Uterus (tissue), 4 donors: ENCODE data around the gene KCNIP2. TPM values are rescaled to one million over a fixed set of nuclear protein-coding genes. Genes with fewer than 3 reads are reported as not detected.

Experiments used
- DNase-seq, 2 donors: peaks; one replicate each; pipeline ENCODE4 v3.0.0-alpha.2; 2019 to 2020
- H3K27ac ChIP-seq, 2 donors: fragments of 200-600 bp; sonication (generic); 1 replicate in 1 of 2; 2 replicates in 1 of 2; pipeline ENCODE4 v1.5.1; 2016 to 2018
- H3K27me3 ChIP-seq, 2 donors: fragments of 200-600 bp; sonication (generic); one replicate each; pipeline ENCODE4 v1.5.1; 2018 to 2019; ENCODE audit warnings: control low read depth in 1 of 2
- H3K36me3 ChIP-seq, 2 donors: fragments of 200-600 bp; sonication (generic); one replicate each; pipeline ENCODE4 v1.5.1; 2019; ENCODE audit warnings: control low read depth in 1 of 2
- H3K4me1 ChIP-seq, 2 donors: fragments of 200-600 bp; sonication (generic); one replicate each; pipeline ENCODE4 v1.5.1; 2018 to 2019; ENCODE audit warnings: control low read depth in 1 of 2
- H3K4me3 ChIP-seq, 2 donors: fragments of 200-600 bp; sonication (generic); 1 replicate in 1 of 2; 2 replicates in 1 of 2; pipeline ENCODE4 v1.5.1; 2018 to 2019; ENCODE audit warnings: mild to moderate bottlenecking in 1 of 2
- H3K9me3 ChIP-seq, 2 donors: fragments of 200-600 bp; sonication (generic); one replicate each; pipeline ENCODE4 v1.5.1; 2019; ENCODE audit warnings: control low read depth in 1 of 2
- POLR2A ChIP-seq, 2 donors: fragments of 450-650 bp; IDR thresholded peaks; one replicate each; pipeline ENCODE4 v1.6.1; 2016; ENCODE audit warnings: antibody characterized with exemption in 2 of 2, mild to moderate bottlenecking in 1 of 2, moderate library complexity in 1 of 2
- intact Hi-C: fragments of 100-400 bp; cut with DNase I; formaldehyde crosslinking; loops from one replicate; pipeline ENCODE4 v1.15.1; 2023; ENCODE audit warnings: low total_unique reads
- total RNA-seq, 4 donors: library from RNA; depleted of rRNA in 3 of 4; stranded (reverse); fragments of >200 nt in 3 of 4; gene quantifications; one replicate each; pipeline versions ENCODE4 v1.1.0 to v1.2.4, GENCODE V29; 2014 to 2023
- TF ChIP-seq, protein P1 (sequence below), 4 experiments: fragments of 200-600 bp in 2 of 4; fragments of 450-650 bp in 2 of 4; sonication (generic) in 2 of 4; IDR thresholded peaks; one replicate each; pipeline ENCODE4 v1.5.1; 2016 to 2019; ENCODE audit warnings: antibody characterized with exemption in 4 of 4, mild to moderate bottlenecking in 2 of 4, moderate library complexity in 1 of 4
- donor health status: DM: yes; HTN: yes; CAD: no.

The KCNIP2 gene
- total RNA-seq, 4 donors from 2014 or later: 0.29 to 8.6 (median 4.1) TPM; not detected in 1

DNA sequence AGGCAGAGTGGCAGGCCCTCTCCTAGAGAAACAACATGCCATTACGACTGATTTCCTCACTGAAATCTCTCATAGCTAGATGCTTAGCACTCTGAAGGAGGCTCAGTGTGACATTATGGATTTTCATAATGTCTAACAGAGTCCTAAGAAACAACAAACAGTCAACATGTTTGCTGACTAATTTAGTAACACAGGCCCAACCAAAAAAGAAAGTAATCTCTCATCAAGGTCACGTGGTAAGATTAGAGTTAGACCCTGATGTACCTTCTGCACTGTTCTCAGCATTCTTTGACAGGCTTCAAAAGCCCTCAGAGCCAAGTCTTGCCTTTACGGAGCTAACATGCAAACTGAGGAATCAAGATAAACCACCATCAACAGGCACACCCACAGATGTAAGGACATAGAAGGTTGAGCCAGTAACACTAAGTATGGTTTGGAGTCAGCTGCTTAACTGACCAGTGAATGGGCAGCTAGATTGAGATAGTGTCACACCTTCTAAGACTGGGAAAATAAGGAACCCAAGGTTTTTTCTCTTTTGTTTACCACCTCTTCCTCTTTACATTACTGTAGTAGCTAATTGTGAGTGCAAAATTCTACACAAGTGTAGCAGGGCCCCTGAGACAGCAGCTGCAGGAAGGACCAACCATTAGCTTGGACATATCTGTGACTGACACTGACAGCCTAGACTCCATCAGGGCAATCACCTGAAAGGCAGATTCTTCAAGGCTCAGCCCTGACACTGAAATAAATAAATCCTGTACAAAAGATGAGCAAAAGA, 15.3 kb upstream of the KCNIP2 start:
- Histone ChIP-seq H3K9me3 (peaks cover 0 to 3% of the 10 kb centered on the region in 2 donors), H3K27ac (no peak overlapping the region), H3K4me3 (no peak overlapping the region), H3K36me3 (no peaks in the 10 kb centered on the region), H3K4me1 (no peaks in the 10 kb centered on the region), H3K27me3 (no peaks in the 10 kb centered on the region)
- intact Hi-C loops: no loop called here
- TF ChIP-seq, protein P1, sequence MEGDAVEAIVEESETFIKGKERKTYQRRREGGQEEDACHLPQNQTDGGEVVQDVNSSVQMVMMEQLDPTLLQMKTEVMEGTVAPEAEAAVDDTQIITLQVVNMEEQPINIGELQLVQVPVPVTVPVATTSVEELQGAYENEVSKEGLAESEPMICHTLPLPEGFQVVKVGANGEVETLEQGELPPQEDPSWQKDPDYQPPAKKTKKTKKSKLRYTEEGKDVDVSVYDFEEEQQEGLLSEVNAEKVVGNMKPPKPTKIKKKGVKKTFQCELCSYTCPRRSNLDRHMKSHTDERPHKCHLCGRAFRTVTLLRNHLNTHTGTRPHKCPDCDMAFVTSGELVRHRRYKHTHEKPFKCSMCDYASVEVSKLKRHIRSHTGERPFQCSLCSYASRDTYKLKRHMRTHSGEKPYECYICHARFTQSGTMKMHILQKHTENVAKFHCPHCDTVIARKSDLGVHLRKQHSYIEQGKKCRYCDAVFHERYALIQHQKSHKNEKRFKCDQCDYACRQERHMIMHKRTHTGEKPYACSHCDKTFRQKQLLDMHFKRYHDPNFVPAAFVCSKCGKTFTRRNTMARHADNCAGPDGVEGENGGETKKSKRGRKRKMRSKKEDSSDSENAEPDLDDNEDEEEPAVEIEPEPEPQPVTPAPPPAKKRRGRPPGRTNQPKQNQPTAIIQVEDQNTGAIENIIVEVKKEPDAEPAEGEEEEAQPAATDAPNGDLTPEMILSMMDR (IDR thresholded peaks at IDR 0.05): no peak
- no peak for TF ChIP-seq POLR2A (IDR thresholded peaks at IDR 0.05)
- DNase-seq: no peak

DNA sequence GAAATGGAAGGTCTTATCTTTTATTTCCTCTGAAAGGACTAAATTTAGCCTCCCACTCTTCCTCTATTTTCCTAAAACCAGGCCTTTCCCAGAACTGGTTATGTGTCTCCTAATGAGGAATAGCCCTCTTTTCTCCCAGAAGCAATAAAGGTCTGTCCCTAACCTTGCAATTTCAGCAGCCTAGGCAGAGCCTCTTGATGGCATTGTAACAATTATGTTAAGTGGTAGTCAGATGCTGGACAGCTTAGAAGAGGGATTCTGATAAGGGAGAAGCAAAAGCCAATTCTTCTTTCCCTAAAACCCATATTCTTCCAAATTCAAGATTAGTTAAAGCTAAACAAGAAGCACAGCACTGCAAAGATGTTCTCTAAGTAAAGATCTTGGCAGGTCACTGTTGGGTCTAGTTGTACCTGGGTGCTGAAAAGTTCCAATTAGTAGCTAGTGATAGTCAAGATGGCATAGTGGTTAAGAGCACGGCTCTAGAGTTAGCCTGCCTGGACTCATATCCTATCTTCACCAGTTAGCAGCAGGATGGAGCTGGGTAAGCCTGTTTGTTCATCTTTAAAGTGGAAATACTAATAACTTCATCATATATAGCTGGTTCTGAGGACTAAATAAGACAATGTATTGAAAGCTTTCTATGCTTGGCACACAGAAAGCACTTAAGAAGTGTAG, 14.3 kb upstream of the KCNIP2 start:
- H3K36me3 ChIP-seq: no peaks in the 10 kb centered on the region
- peaks cover 0 to 3% of the 10 kb centered on the region in 2 donors for H3K9me3 ChIP-seq
- H3K4me1 ChIP-seq: no peaks in the 10 kb centered on the region
- DNase-seq: no peak
- no peak overlapping the region for H3K4me3 ChIP-seq
- TF ChIP-seq, protein P1 (IDR thresholded peaks at IDR 0.05): no peak
- no peak for TF ChIP-seq POLR2A (IDR thresholded peaks at IDR 0.05)
- no peak overlapping the region for H3K27ac ChIP-seq
- intact Hi-C loops: no loop called here
- no peaks in the 10 kb centered on the region for H3K27me3 ChIP-seq

DNA sequence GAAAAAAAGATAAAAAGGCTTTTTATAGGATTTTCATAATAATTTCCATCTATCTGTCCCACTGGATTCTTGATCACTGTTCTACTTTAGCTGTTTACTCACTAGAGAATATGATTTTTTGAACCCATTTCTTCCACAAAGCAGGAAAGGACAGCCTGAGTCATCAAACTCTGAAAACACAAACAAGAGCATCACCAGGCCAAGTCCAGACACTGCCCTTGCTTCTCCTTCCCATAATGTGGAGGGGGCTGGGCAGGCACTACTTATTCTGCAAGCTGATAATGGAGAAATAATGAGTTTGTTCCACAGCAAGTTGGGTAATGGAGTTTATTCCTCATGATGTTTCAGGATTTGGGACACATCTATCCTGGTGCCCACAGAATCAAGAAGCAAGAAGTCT, 13.0 kb upstream of the KCNIP2 start:
- Histone ChIP-seq H3K9me3 (peaks cover 0 to 3% of the 10 kb centered on the region in 2 donors), H3K36me3 (no peaks in the 10 kb centered on the region)

DNA sequence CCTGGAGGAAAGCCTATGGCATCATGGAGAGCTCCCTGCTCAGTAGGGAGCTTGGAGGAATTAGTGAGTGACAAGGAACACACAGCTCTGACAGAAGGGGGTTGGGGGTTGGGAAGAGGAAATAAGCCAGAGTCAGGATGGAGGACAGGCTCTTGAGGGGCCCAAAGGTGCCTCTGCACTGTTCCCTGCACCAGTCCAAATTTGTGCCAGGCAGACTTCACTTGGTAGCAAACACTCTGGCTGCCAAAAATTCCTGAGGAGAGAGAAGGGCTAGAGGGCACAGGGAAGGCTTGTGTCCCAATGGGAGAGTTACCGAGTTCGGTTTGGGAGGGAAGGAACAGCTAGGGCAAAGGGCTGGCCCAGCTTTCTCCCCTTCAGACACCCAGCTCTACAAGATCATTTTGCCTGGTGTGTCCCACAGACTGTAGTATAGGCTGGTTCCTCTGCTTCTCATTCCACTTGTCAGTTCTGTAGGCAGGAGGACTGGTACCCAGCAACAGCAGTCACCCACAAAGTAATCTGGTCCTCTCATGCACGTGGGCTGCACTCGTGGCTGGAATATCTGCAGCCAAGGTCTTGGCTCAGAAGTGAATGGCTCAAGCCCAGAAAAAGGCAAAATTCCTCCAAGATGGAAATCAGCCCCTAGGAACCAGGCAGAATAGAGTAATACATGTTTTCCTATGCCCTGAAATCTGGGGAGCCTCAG, 8.0 kb upstream of the KCNIP2 start:
- Histone ChIP-seq H3K4me3 (no peak overlapping the region), H3K4me1 (no peaks in the 10 kb centered on the region), H3K27ac (no peak overlapping the region), H3K27me3 (no peaks in the 10 kb centered on the region), H3K36me3 (no peaks in the 10 kb centered on the region), H3K9me3 (no peaks in the 10 kb centered on the region)
- TF ChIP-seq, protein P1 (IDR thresholded peaks at IDR 0.05): no peak
- no peak for TF ChIP-seq POLR2A (IDR thresholded peaks at IDR 0.05)
- DNase-seq: no peak
- intact Hi-C loops: no loop called here

More for the DNA sequence above, 13.0 kb upstream of the KCNIP2 start:
- no peak for DNase-seq
- Histone ChIP-seq H3K27me3 (no peaks in the 10 kb centered on the region), H3K4me3 (no peak overlapping the region), H3K27ac (no peak overlapping the region), H3K4me1 (no peaks in the 10 kb centered on the region)
- TF ChIP-seq POLR2A (IDR thresholded peaks at IDR 0.05): no peak
- TF ChIP-seq, protein P1 (IDR thresholded peaks at IDR 0.05): no peak
- intact Hi-C loops: no loop called here

DNA sequence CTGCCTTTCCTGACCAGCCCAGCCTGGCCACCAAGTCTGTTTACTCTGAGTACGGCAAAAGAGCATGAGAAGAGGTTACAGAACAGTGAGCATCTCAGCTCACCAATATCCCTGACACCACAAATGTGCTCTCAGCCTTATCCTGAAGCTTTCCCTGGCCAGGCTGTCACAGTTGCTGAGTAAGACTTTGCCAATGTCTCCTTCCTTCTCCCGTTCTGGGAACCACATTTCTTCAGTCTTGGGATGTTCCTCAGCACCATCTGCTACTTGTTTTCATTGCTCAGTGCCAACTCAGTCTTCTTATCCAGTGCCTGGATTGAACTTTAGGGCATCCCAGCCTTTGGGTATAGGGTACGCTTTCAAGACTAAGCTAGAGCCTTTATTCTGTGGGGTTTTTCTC, 7.1 kb upstream of the KCNIP2 start:
- DNase-seq: no peak
- Histone ChIP-seq H3K9me3 (no peaks in the 10 kb centered on the region), H3K27ac (no peak overlapping the region), H3K4me1 (no peaks in the 10 kb centered on the region), H3K27me3 (no peaks in the 10 kb centered on the region), H3K4me3 (no peak overlapping the region), H3K36me3 (no peaks in the 10 kb centered on the region)
- intact Hi-C loops: no loop called here
- no peak for TF ChIP-seq POLR2A (IDR thresholded peaks at IDR 0.05)
- TF ChIP-seq, protein P1 (IDR thresholded peaks at IDR 0.05): no peak
